ENCODE results near the gene FBXL7.

DNA sequence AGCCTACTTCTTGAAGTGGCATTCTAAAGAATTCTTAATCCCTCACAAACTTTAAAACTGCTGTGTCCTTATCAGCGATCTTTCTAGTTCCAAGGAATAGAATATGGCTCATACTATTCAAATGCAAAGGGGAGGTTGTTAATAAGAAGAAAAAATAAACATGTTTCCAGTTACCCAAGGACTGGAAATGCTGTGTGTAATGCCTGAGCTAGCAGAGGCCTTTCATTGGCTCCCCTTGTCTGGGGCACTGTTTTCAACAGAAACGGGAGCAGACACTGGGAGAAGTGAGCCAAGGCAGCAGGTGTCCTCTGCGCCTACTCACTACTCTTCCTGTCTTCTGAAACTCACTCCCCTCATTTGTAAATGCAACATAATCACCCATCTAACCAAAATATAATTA is 426.6 kb downstream of the FBXL7 start:
- TF ChIP-seq, protein P1, sequence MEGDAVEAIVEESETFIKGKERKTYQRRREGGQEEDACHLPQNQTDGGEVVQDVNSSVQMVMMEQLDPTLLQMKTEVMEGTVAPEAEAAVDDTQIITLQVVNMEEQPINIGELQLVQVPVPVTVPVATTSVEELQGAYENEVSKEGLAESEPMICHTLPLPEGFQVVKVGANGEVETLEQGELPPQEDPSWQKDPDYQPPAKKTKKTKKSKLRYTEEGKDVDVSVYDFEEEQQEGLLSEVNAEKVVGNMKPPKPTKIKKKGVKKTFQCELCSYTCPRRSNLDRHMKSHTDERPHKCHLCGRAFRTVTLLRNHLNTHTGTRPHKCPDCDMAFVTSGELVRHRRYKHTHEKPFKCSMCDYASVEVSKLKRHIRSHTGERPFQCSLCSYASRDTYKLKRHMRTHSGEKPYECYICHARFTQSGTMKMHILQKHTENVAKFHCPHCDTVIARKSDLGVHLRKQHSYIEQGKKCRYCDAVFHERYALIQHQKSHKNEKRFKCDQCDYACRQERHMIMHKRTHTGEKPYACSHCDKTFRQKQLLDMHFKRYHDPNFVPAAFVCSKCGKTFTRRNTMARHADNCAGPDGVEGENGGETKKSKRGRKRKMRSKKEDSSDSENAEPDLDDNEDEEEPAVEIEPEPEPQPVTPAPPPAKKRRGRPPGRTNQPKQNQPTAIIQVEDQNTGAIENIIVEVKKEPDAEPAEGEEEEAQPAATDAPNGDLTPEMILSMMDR (IDR thresholded peaks at IDR 0.05) = no peak
- no peak for TF ChIP-seq POLR2A (IDR thresholded peaks at IDR 0.05)

Measured in lower leg skin (tissue), 3 donors.